ENCODE measurements around the gene RPL9. TPM values are rescaled to one million over a fixed set of nuclear protein-coding genes. Genes with fewer than 3 reads are reported as not detected.
A peak's percentile ranks its signal among the peaks of the same experiment; 100 is the strongest.

Gene RPL9
- total RNA-seq, 1 experiment from 2014 or later = 386 TPM

DNA sequence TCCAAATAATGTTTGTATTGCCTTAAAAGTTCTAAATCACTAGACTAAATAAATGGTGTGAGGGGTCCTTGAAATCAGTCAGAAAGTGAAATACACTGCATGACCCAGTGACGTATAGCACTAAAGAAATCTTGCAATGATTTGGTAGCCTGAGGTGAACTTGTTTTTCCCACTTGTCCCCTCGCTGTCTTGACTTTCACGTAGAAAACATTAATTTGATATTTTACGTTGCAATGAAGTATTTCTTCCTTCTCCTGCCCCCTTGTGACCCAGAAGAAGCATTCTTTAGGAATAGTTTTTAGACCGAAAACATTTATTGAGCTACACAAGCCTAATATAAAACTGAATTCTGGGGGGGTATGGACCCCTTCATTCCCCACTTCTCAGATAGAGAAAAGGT is 48.3 kb downstream of the RPL9 start:
- no peaks in the 10 kb centered on the region for H3K27me3 ChIP-seq (ENCODE audit: control insufficient read depth, insufficient read depth, low read length)
- intact Hi-C loops (cut with micrococcal nuclease; ENCODE audit: unreplicated experiment) = no loop called here
- CTCF ChIA-PET = no interaction called here
- in situ Hi-C loops (cut with HindIII; ENCODE audit: low pct_unique_long_range_greater_than_20kb, low sequenced_read_pairs) = no loop called here
- no peak for TF ChIP-seq POLR2AphosphoS5 (IDR thresholded peaks at IDR 0.05; ENCODE audit: low read depth, low read length)
- TF ChIP-seq, protein P1, sequence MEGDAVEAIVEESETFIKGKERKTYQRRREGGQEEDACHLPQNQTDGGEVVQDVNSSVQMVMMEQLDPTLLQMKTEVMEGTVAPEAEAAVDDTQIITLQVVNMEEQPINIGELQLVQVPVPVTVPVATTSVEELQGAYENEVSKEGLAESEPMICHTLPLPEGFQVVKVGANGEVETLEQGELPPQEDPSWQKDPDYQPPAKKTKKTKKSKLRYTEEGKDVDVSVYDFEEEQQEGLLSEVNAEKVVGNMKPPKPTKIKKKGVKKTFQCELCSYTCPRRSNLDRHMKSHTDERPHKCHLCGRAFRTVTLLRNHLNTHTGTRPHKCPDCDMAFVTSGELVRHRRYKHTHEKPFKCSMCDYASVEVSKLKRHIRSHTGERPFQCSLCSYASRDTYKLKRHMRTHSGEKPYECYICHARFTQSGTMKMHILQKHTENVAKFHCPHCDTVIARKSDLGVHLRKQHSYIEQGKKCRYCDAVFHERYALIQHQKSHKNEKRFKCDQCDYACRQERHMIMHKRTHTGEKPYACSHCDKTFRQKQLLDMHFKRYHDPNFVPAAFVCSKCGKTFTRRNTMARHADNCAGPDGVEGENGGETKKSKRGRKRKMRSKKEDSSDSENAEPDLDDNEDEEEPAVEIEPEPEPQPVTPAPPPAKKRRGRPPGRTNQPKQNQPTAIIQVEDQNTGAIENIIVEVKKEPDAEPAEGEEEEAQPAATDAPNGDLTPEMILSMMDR (IDR thresholded peaks at IDR 0.05) = peak; percentile 32; the same call in 1 of the 2 replicates
- no peak for DNase-seq (ENCODE audit: low read depth, low spot score)
- H3K4me1 ChIP-seq (ENCODE audit: control insufficient read depth, insufficient read depth, low read length) = no peaks in the 10 kb centered on the region
- peak overlapping the region; percentile 35 to 45 for H3K4me3 ChIP-seq (ENCODE audit: low read depth in 2 of 2, low read length in 2 of 2)
- no peaks in the 10 kb centered on the region for H3K9me3 ChIP-seq (ENCODE audit: control insufficient read depth, insufficient read depth, low read depth, low read length)
- no peaks in the 10 kb centered on the region for H3K36me3 ChIP-seq (ENCODE audit: control insufficient read depth, insufficient read depth, low read length)
- POLR2A ChIA-PET = no interaction called here
- no peak; the same call in 1 of the 2 replicates for ATAC-seq
- 0 out of 2 replicates have a peak overlapping the region, but pooled peaks have one; percentile 17 for H3K27ac ChIP-seq (ENCODE audit: low read length)
- BruUV-seq (replicated peaks) = no TSS peak

DNA sequence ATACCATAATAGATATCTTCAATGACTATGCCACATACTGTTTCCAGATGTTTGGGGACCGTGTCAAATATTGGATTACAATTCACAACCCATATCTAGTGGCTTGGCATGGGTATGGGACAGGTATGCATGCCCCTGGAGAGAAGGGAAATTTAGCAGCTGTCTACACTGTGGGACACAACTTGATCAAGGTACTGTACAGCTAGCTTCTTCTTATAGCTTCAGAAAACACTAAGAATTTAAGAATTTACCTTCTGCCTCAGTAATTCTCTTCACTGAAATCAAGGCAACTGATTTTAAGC is 51.2 kb downstream of the RPL9 start:
- Histone ChIP-seq H3K4me3 (ENCODE audit: low read depth in 2 of 2, low read length in 2 of 2) (no peak overlapping the region), H3K4me1 (ENCODE audit: control insufficient read depth, insufficient read depth, low read length) (no peaks in the 10 kb centered on the region), H3K36me3 (ENCODE audit: control insufficient read depth, insufficient read depth, low read length) (no peaks in the 10 kb centered on the region), H3K27me3 (ENCODE audit: control insufficient read depth, insufficient read depth, low read length) (no peaks in the 10 kb centered on the region), H3K27ac (ENCODE audit: low read length) (no peak overlapping the region), H3K9me3 (ENCODE audit: control insufficient read depth, insufficient read depth, low read depth, low read length) (no peaks in the 10 kb centered on the region)
- intact Hi-C loops (cut with micrococcal nuclease; ENCODE audit: unreplicated experiment) = no loop called here
- in situ Hi-C loops (cut with HindIII; ENCODE audit: low pct_unique_long_range_greater_than_20kb, low sequenced_read_pairs) = no loop called here
- no TSS peak for BruUV-seq (replicated peaks)
- ChIA-PET POLR2A (no interaction called here), CTCF (interaction anchor here (0.5 kb wide), 1 partner anchor 31 kb away, joined by 6 read pairs; no protein-coding TSS in a partner anchor)
- ATAC-seq = no peak
- DNase-seq (ENCODE audit: low read depth, low spot score) = no peak
- TF ChIP-seq TCF7L2 (IDR thresholded peaks at IDR 0.05; ENCODE audit: low read depth, low read length) (no peak), SIN3A (IDR thresholded peaks at IDR 0.05; ENCODE audit: borderline replicate concordance, insufficient read depth, low read depth, low read length) (no peak), REST (IDR thresholded peaks at IDR 0.05; ENCODE audit: insufficient read depth in 1 of 2, low read depth in 2 of 2, low read length in 1 of 2) (no peak)
- TF ChIP-seq, protein P1 (IDR thresholded peaks at IDR 0.05) = no peak

Data from Panc1 (cell line).